HG03460 (cell line): ENCODE measurements around the gene KRT23.

Experiments used
- ATAC-seq: cut with Tn5 transposase; IDR thresholded peaks from one replicate; pipeline ENCODE4 v1.9.1; 2021; ENCODE audit not compliant: unreplicated experiment

KRT23 gene

GRCh38 chr17:40937384-40937819 lies at the start of gene KRT23:
KRT23 (minus strand) TSS chr17:40937646; CDS start chr17:40936603, 1,043 bp downstream.
- no peak for ATAC-seq

- no peak for ATAC-seq
These were observed 49.5 kb upstream of the KRT23 start for GRCh38 chr17:40986920-40987319.

GRCh38 chr17:40984226-40984625 lies 46.8 kb upstream of the KRT23 start, which contains the start of gene KRT40:
KRT40 (minus strand) TSS chr17:40984326; CDS start chr17:40984273, 53 bp downstream.
- ATAC-seq = no peak

GRCh38 chr17:40981115-40981514 lies 43.7 kb upstream of the KRT23 start:
- no peak for ATAC-seq

- ATAC-seq = no peak
These were observed 43.1 kb upstream of the KRT23 start for GRCh38 chr17:40980596-40980995.

GRCh38 chr17:40980117-40980516 lies 42.7 kb upstream of the KRT23 start:
- no peak for ATAC-seq

GRCh38 chr17:40978575-40979151 lies 41.2 kb upstream of the KRT23 start:
- no peak for ATAC-seq

- no peak for ATAC-seq
These were observed 38.1 kb upstream of the KRT23 start for GRCh38 chr17:40975516-40975915.

- ATAC-seq = no peak
These were observed 36.9 kb upstream of the KRT23 start for GRCh38 chr17:40974366-40974765.

GRCh38 chr17:40967582-40967981 lies 30.1 kb upstream of the KRT23 start:
- no peak for ATAC-seq

- no peak for ATAC-seq
These were observed 29.4 kb upstream of the KRT23 start, which contains the start of gene KRT39 for GRCh38 chr17:40966848-40967247. KRT39 (minus strand) TSS chr17:40966948; CDS start chr17:40966856, 92 bp downstream.

- no peak for ATAC-seq
These were observed 26.4 kb upstream of the KRT23 start for GRCh38 chr17:40963838-40964237.

GRCh38 chr17:40962059-40962561 lies 24.7 kb upstream of the KRT23 start:
- no peak for ATAC-seq

- no peak for ATAC-seq
These were observed 24.1 kb upstream of the KRT23 start for GRCh38 chr17:40961591-40961990.

GRCh38 chr17:40960144-40960543 lies 22.7 kb upstream of the KRT23 start:
- no peak for ATAC-seq

- no peak for ATAC-seq
These were observed 20.9 kb upstream of the KRT23 start for GRCh38 chr17:40958086-40958953.

- no peak for ATAC-seq
These were observed 19.2 kb upstream of the KRT23 start for GRCh38 chr17:40956401-40957254.

GRCh38 chr17:40953881-40954280 lies 16.4 kb upstream of the KRT23 start:
- ATAC-seq = no peak

GRCh38 chr17:40952661-40953060 lies 15.2 kb upstream of the KRT23 start:
- ATAC-seq = no peak

GRCh38 chr17:40952154-40952553 lies 14.7 kb upstream of the KRT23 start:
- no peak for ATAC-seq

GRCh38 chr17:40951011-40951622 lies 13.7 kb upstream of the KRT23 start:
- ATAC-seq = no peak
